ENCODE data around the gene SNRK.

SNRK gene

DNA sequence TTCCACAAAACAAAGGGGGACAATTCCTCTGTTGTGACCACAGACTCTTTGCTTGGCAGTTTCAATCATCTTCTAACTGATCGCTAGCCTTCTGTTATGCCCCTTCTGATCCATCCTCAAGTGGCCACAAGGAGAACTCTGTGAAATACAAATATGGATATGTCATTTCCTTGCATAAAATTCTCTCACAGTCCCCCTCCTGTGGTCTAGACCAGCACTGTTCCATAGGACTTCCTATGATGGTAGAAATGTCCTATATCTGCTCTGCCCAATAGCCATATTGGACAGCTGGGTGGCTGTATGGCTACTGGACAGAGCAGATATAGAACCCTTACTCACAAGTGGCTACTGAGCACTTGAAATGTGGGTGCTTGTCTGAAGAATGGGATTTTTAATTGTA lies 25.9 kb upstream of the SNRK start:
- Histone ChIP-seq H3K79me2 (ENCODE audit: insufficient read depth, low read depth) (no peaks in the 10 kb centered on the region), H3K36me3 (ENCODE audit: insufficient read depth) (no peaks in the 10 kb centered on the region), H3K27ac (no peak overlapping the region), H3K4me1 (ENCODE audit: low read depth, poor library complexity, severe bottlenecking) (no peaks in the 10 kb centered on the region), H3K27me3 (ENCODE audit: insufficient read depth, low read depth) (no peaks in the 10 kb centered on the region), H3K9ac (no peak overlapping the region), H3K4me2 (no peak overlapping the region), H2AFZ (ENCODE audit: low read depth) (no peak overlapping the region), H4K20me1 (ENCODE audit: insufficient read depth) (no peaks in the 10 kb centered on the region), H3K4me3 (IDR thresholded peaks at IDR 0.05; ENCODE audit: insufficient read depth, low read depth, low read length) (no peak overlapping the region)
- TF ChIP-seq, protein P1, sequence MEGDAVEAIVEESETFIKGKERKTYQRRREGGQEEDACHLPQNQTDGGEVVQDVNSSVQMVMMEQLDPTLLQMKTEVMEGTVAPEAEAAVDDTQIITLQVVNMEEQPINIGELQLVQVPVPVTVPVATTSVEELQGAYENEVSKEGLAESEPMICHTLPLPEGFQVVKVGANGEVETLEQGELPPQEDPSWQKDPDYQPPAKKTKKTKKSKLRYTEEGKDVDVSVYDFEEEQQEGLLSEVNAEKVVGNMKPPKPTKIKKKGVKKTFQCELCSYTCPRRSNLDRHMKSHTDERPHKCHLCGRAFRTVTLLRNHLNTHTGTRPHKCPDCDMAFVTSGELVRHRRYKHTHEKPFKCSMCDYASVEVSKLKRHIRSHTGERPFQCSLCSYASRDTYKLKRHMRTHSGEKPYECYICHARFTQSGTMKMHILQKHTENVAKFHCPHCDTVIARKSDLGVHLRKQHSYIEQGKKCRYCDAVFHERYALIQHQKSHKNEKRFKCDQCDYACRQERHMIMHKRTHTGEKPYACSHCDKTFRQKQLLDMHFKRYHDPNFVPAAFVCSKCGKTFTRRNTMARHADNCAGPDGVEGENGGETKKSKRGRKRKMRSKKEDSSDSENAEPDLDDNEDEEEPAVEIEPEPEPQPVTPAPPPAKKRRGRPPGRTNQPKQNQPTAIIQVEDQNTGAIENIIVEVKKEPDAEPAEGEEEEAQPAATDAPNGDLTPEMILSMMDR (conservative IDR thresholded peaks at IDR 0.05; ENCODE audit: low read depth, low read length), result no peak

DNA sequence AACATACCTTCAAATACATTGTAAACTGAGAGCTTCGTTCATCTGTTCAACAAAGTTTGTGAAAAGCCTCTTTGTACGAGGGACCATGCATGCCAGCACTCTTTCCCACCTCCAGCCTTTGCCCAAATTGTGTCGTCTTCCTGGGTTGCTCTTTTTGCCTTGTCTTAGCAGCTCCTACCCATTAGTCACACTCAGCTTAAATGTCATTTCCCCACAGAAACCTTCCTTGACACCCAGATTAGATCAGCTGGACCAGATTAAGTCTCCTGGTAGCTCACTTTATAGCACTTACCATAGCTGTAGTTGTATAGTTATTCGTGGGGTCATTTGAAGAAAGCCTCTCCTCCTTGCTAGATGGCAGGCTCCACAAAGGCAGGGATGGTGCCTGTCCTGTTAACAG lies 24.1 kb upstream of the SNRK start:
- Histone ChIP-seq H3K27ac (no peak overlapping the region), H3K4me3 (IDR thresholded peaks at IDR 0.05; ENCODE audit: insufficient read depth, low read depth, low read length) (no peak overlapping the region), H4K20me1 (ENCODE audit: insufficient read depth) (no peaks in the 10 kb centered on the region), H2AFZ (ENCODE audit: low read depth) (no peak overlapping the region), H3K4me2 (no peak overlapping the region), H3K9ac (no peak overlapping the region), H3K36me3 (ENCODE audit: insufficient read depth) (no peaks in the 10 kb centered on the region), H3K79me2 (ENCODE audit: insufficient read depth, low read depth) (no peaks in the 10 kb centered on the region), H3K4me1 (ENCODE audit: low read depth, poor library complexity, severe bottlenecking) (no peaks in the 10 kb centered on the region), H3K27me3 (ENCODE audit: insufficient read depth, low read depth) (no peaks in the 10 kb centered on the region)
- TF ChIP-seq, protein P1 (conservative IDR thresholded peaks at IDR 0.05; ENCODE audit: low read depth, low read length), result no peak

DNA sequence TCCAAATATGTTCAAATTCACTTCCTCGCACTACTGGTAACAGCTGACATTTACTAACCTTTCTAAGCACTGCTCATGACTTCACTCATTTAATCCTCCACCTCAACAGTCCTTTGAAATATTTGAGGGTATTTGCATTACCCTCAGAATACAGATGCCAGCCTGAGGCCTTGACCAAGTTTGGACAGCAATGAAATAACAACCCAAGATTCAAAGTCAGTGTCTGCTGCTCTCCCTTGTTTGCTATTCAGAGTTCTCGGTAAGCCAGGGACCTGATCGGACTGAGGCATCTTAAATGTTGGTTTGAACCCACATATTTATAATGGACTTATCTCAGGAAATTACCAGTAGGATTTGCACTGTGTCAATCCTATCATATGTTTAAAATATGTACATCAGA lies 19.9 kb upstream of the SNRK start:
- H3K27me3 ChIP-seq (ENCODE audit: insufficient read depth, low read depth), result no peaks in the 10 kb centered on the region
- no peak overlapping the region for H3K4me3 ChIP-seq (IDR thresholded peaks at IDR 0.05; ENCODE audit: insufficient read depth, low read depth, low read length)
- H3K9ac ChIP-seq, result no peak overlapping the region
- no peak overlapping the region for H3K4me2 ChIP-seq
- H3K79me2 ChIP-seq (ENCODE audit: insufficient read depth, low read depth), result no peaks in the 10 kb centered on the region
- H3K36me3 ChIP-seq (ENCODE audit: insufficient read depth), result no peaks in the 10 kb centered on the region
- no peaks in the 10 kb centered on the region for H3K4me1 ChIP-seq (ENCODE audit: low read depth, poor library complexity, severe bottlenecking)
- H4K20me1 ChIP-seq (ENCODE audit: insufficient read depth), result no peaks in the 10 kb centered on the region
- TF ChIP-seq, protein P1 (conservative IDR thresholded peaks at IDR 0.05; ENCODE audit: low read depth, low read length), result no peak
- H2AFZ ChIP-seq (ENCODE audit: low read depth), result no peak overlapping the region
- H3K27ac ChIP-seq, result no peak overlapping the region

DNA sequence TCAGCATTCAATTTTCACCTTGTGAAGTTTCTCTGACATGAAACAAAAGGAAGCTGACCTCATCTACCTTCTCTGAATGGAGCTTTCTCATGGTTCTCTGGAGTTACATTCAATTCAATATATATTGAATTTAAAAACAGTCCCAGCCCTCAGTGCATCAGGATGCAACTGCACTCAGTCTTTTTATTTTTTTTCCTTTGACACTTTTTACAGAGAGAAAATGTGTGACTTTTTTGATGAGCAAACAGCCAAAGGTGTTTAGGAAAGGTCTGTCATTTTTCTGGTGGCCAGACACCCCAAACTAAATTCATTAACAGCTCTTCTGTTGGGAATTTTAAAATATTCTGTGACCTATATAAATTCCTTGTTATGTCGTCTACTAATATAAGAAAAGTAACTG lies 19.3 kb upstream of the SNRK start:
- Histone ChIP-seq H3K4me1 (ENCODE audit: low read depth, poor library complexity, severe bottlenecking) (no peaks in the 10 kb centered on the region), H3K27me3 (ENCODE audit: insufficient read depth, low read depth) (no peaks in the 10 kb centered on the region), H4K20me1 (ENCODE audit: insufficient read depth) (no peaks in the 10 kb centered on the region), H3K4me2 (no peak overlapping the region), H3K4me3 (IDR thresholded peaks at IDR 0.05; ENCODE audit: insufficient read depth, low read depth, low read length) (no peak overlapping the region), H2AFZ (ENCODE audit: low read depth) (no peak overlapping the region), H3K36me3 (ENCODE audit: insufficient read depth) (no peaks in the 10 kb centered on the region), H3K79me2 (ENCODE audit: insufficient read depth, low read depth) (no peaks in the 10 kb centered on the region), H3K27ac (no peak overlapping the region), H3K9ac (no peak overlapping the region)
- TF ChIP-seq, protein P1 (conservative IDR thresholded peaks at IDR 0.05; ENCODE audit: low read depth, low read length), result no peak

DNA sequence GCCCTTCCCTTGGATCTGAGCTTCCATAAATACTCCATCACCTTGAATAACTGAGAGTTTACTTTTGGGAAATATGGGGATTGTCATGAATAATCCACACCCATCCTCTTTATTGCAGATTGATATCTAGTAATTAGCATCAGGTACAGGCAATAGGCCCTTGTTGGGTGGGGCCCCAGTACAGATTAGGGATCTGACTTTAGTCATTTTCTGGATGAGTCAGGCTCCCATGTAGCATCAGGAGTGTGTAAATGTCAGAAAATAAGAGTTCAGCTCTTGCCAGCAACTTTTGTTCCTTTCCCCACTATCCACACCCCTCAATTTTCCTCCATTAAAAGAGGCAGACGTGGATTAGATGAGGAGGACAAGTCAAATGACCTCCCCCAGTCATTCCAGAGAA lies 17.7 kb upstream of the SNRK start:
- H3K79me2 ChIP-seq (ENCODE audit: insufficient read depth, low read depth), result no peaks in the 10 kb centered on the region
- H2AFZ ChIP-seq (ENCODE audit: low read depth), result no peak overlapping the region
- H3K9ac ChIP-seq, result no peak overlapping the region
- no peak overlapping the region for H3K4me2 ChIP-seq
- no peaks in the 10 kb centered on the region for H3K4me1 ChIP-seq (ENCODE audit: low read depth, poor library complexity, severe bottlenecking)
- H3K27ac ChIP-seq, result no peak overlapping the region
- H3K36me3 ChIP-seq (ENCODE audit: insufficient read depth), result no peaks in the 10 kb centered on the region
- H3K27me3 ChIP-seq (ENCODE audit: insufficient read depth, low read depth), result no peaks in the 10 kb centered on the region
- TF ChIP-seq, protein P1 (conservative IDR thresholded peaks at IDR 0.05; ENCODE audit: low read depth, low read length), result no peak
- H4K20me1 ChIP-seq (ENCODE audit: insufficient read depth), result no peaks in the 10 kb centered on the region
- H3K4me3 ChIP-seq (IDR thresholded peaks at IDR 0.05; ENCODE audit: insufficient read depth, low read depth, low read length), result no peak overlapping the region
